Stimulated activated CD4-positive, alpha-beta T cell treated with anti-CD3 and anti-CD28 coated beads, Interleukin-2, amount 100 ng/mL, for 48 hours (primary cell): ENCODE data around the gene MMP25.

Source experiments
- DNase-seq, 2 donors: peaks; one replicate each; pipeline ENCODE4 v3.0.0-alpha.2; 2020

Gene MMP25

GRCh38 chr16:3096362-3096761 lies 50.0 kb downstream of the MMP25 start:
- DNase-seq = no peak

GRCh38 chr16:3097266-3097665 lies 50.9 kb downstream of the MMP25 start:
- no peak for DNase-seq

GRCh38 chr16:3098459-3099394 lies 52.4 kb downstream of the MMP25 start, which contains the start of gene ZSCAN10:
Gene ZSCAN10 (minus strand): TSS chr16:3099294. CDS start chr16:3092937, 6,357 bp downstream.
- no peak for DNase-seq

GRCh38 chr16:3099395-3099731 lies 53.0 kb downstream of the MMP25 start:
- no peak for DNase-seq

GRCh38 chr16:3099732-3100499 lies 53.6 kb downstream of the MMP25 start:
- DNase-seq = peak; percentile 94 to 96

- DNase-seq = peak in 1 of 2 donors; percentile 47
Observed at GRCh38 chr16:3101018-3101840, 54.9 kb downstream of the MMP25 start.

- DNase-seq = no peak
Observed at GRCh38 chr16:3101841-3102470, 55.6 kb downstream of the MMP25 start.

GRCh38 chr16:3106205-3106928 lies 60.0 kb downstream of the MMP25 start:
- DNase-seq = peak; percentile 91 to 92
